Right ventricle myocardium superior (tissue), 1 donor: ENCODE data around the gene LTBP4. TPM values are rescaled to one million over a fixed set of nuclear protein-coding genes. Genes with fewer than 3 reads are reported as not detected.

Experiments
- ATAC-seq: fragments of 200-7000 bp; cut with Tn5 transposase; one replicate; pipeline ENCODE4 v1.9.1; 2020; ENCODE audit warnings: mild to moderate bottlenecking; ENCODE audit not compliant: poor library complexity
- DNase-seq: peaks from one replicate; pipeline ENCODE4 v3.0.0-alpha.2; 2020
- intact Hi-C: fragments of 100-400 bp; cut with DNase I; formaldehyde crosslinking; loops from one replicate; pipeline ENCODE4 v1.11.2; 2022
- total RNA-seq: library from RNA; stranded (reverse); fragmentation: NEBNext Ultra II Directional; extraction: Animal tissue kit (Norgen Biotek cat#: 25700); gene quantifications from one replicate; pipeline ENCODE4 v1.2.1, GENCODE V29; 2021
- donor health status: DM: no; HTN: yes; CAD: no; lungs with severe emphysema.

LTBP4 gene
- total RNA-seq, 1 donor from 2014 or later, result 296 TPM

GRCh38 chr19:40571005-40571318, 30.2 kb upstream of the LTBP4 start:
- intact Hi-C loops, result no loop called here
- ATAC-seq, result no peak
- DNase-seq, result no peak

DNA sequence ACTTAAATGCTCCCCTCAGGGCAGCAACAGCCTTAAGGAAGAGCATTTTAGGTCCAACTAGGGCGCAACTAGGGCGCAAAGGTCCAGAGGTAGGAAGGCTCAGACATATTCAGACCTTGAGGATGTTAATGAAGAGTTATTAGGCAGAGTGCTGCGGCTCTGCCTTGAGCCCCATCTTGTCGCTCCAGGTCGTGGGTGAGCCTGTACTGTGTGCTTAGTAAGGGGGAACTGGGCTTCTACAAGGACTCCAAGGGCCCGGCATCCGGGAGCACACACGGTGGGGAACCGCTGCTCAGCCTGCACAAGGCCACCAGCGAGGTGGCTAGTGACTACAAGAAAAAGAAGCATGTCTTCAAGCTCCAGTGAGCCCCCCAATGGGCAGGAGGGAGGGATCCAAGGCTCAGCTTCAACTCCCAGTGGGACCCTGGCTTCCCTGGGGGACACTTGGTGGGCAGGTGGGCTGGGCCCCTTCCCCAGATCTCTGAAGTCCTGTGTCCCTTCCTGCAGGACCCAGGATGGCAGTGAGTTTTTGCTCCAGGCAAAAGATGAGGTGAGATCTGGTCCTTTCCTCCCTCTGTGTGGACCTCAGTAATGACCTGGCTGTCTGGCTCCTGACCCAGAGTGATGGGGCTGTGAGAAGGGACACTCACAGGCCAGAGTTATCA, 29.2 kb upstream of the LTBP4 start:
- intact Hi-C loops, result no loop called here
- ATAC-seq (no peak), DNase-seq (no peak)

- DNase-seq, result no peak
- ATAC-seq, result no peak
- intact Hi-C loops, result no loop called here
Observed at GRCh38 chr19:40575326-40575725, 25.8 kb upstream of the LTBP4 start.

GRCh38 chr19:40576151-40576584, 25.0 kb upstream of the LTBP4 start:
- ATAC-seq (peak; percentile 16), DNase-seq (no peak)
- intact Hi-C loops, result no loop called here

GRCh38 chr19:40576585-40577451, 24.4 kb upstream of the LTBP4 start, which contains the start of gene SHKBP1:
SHKBP1 (plus strand) TSS chr19:40576873; CDS start chr19:40576900, 27 bp downstream.
- ATAC-seq, result peak; percentile 99
- intact Hi-C loops, result no loop called here
- peak; percentile 96 for DNase-seq

DNA sequence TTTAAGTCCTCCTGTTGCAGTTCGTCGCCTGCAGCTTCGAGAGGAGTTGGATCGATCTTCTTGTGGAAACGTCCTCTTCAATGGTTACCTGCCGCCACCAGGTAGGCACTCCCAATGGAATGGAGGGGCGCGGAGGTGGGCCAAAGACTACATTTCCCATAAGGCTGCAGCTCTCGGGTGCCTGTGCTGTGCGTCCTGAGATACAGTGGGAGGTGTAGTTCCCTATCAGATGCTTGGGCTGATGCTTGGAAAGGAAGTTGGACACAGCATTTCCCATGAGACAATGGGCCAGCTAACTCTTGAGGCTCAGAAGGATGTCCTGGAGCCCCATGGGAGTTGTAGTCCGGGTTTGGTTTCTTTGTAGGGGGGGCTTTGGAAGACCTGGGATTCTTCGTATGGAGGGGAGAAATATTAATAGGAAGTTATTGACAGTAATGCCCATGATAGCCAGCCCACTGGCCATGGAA, 22.7 kb upstream of the LTBP4 start:
- ATAC-seq (no peak), DNase-seq (no peak)
- intact Hi-C loops, result no loop called here

DNA sequence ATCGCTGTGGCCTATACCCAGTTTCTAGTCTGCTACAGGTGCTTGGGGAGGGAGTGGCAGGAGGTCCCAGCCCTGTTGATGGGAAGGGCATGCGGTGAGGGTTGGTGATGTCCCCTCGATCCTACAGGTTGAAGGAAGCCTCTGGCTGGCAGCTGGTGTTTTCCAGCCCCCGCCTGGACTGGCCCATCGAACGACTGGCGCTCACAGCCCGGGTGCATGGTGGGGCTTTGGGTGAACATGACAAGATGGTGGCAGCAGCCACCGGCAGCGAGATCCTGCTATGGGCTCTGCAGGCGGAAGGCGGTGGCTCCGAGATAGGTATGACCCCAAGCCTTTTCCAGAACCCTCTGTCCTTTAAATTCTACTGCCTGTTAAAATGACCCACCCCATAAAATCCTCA, 20.6 kb upstream of the LTBP4 start:
- intact Hi-C loops, result no loop called here
- no peak for DNase-seq
- no peak for ATAC-seq

- intact Hi-C loops, result no loop called here
- no peak for DNase-seq
- no peak for ATAC-seq
Observed at GRCh38 chr19:40581531-40581930, 19.6 kb upstream of the LTBP4 start.

DNA sequence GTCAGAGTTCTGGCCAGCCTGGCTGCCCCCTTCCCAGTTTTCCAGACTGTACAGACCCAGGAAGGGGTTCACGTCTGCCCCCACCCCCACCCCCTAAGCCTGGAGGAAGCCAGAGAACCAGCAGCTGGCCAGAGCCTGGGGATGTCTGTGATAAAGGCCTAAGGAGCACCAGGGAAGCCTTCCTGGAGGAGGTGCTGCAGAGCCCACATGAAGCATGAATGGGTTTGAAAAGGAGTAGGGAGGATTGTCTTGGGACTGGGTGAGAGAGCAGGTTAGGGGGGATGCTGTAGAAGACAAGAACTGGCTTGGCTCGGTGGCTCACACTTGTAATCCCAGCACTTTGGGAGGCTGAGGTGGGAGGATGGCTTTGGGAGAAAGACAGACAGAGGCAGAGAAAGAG, 18.7 kb upstream of the LTBP4 start:
- ATAC-seq, result no peak
- intact Hi-C loops, result no loop called here
- DNase-seq, result no peak

- intact Hi-C loops, result no loop called here
- DNase-seq, result no peak
- ATAC-seq, result no peak
Observed at GRCh38 chr19:40583283-40583682, 17.9 kb upstream of the LTBP4 start.

GRCh38 chr19:40584007-40584406, 17.2 kb upstream of the LTBP4 start:
- DNase-seq, result no peak
- intact Hi-C loops, result no loop called here
- ATAC-seq, result no peak

GRCh38 chr19:40585241-40585981, 15.8 kb upstream of the LTBP4 start:
- DNase-seq (no peak), ATAC-seq (no peak)
- intact Hi-C loops, result no loop called here

GRCh38 chr19:40585982-40586422, 15.2 kb upstream of the LTBP4 start:
- DNase-seq, result no peak
- intact Hi-C loops, result no loop called here
- ATAC-seq, result no peak

DNA sequence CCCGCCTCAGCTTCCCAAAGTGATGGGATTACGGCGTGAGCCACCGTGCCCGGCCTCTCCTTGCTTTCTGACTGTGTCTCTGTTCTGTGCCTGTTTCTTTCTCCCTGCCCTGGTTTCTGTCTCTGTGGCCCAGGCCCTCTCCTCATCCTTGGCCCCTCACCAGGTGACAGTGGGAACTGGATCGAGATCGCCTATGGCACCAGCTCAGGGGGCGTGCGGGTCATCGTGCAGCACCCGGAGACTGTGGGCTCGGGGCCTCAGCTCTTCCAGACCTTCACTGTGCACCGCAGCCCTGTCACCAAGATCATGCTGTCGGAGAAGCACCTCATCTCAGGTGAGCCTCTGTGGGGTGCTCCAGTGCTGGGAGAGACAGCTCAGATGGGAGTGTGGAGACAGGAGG, 14.6 kb upstream of the LTBP4 start:
- intact Hi-C loops, result no loop called here
- ATAC-seq (no peak), DNase-seq (no peak)

DNA sequence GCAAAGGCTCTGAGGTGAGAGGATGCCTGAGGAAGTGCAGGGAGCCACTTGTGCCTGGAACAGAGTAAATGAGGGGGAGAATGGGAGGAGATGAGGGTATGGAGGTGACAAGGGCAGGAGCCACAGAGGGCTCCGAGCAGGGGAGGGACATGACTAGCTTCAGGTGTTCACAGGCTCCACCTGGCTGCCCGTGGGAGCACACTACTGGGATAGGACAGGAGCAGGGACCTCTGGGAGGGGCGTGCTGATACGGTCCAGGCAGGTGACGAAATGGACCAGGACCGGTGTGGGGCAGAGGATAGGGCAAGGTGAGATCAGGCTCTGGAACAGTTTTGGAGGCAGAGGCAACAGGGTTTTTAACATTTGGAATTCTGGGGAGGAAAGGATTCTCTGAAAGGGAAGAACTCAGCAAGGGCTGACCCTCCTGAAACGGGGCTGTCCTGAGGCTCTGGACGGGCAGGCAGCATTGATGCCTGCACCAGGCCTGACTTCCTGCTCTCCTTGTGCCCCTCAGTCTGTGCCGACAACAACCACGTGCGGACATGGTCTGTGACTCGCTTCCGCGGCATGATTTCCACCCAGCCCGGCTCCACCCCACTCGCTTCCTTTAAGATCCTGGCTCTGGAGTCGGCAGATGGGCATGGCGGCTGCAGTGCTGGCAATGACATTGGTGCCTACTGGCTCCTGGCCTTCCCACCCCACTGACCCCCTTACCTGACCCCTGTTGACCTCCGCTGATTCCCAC, 12.9 kb upstream of the LTBP4 start:
- DNase-seq (no peak), ATAC-seq (no peak)
- intact Hi-C loops, result no loop called here

GRCh38 chr19:40588926-40589569, 12.1 kb upstream of the LTBP4 start:
- ATAC-seq (no peak), DNase-seq (no peak)
- intact Hi-C loops, result no loop called here

GRCh38 chr19:40589591-40590429, 11.4 kb upstream of the LTBP4 start:
- no peak for DNase-seq
- intact Hi-C loops, result no loop called here
- ATAC-seq, result peak; percentile 11
